Stimulated activated CD4-positive, alpha-beta T cell treated with anti-CD3 and anti-CD28 coated beads, Interleukin-15, amount 100 ng/mL, for 48 hours (primary cell): Measurements from ENCODE around the gene GPC5.
"Not testable (repeated sequence)": the region's sequence is repeated elsewhere in the genome, so short reads cannot be mapped to it uniquely, and the experiment has no call there.

Source experiments
- DNase-seq, 2 donors: peaks; one replicate each; pipeline ENCODE4 v3.0.0-alpha.2; 2020; ENCODE audit warnings: low read depth in 2 of 2

Gene GPC5

DNA sequence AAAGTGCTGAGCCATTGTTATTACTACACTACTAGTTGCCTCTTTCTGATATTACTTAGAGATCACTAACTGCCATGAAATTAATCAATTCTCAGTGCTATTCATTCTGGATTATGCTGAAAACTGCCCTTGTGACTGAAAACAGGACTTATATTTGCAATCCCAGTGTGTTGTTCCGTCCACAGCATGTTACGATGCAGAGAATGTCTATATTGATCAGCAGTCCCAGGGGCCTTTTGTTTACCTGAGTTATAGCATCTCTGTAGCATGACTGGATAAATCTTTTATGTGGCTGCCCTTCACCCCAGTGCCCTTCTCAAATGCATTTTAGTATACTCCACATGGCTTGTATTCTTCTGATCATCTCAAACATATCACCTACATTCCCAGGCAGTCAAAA, 251.0 kb downstream of the GPC5 start:
- DNase-seq = no peak

DNA sequence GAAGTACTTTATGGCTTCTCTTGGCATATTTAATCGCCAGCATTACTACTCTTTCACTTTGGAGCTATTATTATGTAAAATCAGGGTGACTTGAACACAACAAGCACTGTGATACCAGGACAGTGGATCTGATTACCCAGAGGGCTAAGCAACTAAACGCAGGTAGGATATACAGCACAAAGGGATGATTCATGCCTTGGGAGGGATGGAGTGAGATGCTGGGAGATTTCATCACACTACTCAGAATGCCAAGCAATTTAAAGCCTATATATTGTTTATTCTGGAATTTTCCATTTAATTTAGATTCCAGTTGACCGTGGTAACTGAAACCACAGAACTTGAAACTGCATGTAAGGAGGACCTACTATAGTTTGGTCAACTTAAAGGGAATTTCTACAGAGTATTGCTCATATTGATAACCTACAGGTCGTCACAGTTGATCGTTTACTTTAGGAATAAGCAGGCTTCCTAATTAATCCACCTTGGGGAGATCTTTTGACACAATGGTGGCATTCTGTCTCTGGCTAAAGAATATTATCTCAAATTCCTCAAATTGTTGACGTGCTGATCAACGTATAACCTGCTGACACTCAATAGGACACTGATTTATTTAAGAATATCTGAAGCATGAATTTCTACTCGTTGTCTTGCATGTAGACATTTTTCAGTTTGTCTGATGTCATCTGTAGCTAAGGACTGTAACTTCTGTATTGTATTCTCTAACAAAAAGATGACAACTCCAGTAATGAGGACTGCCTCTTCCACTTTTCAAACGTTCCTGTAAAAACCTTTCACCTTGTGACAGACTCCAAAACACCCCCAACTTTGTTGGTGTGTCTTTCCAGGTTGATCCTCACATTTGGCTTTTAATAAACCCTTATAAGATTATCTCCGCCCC, 254.2 kb downstream of the GPC5 start:
- no peak for DNase-seq

DNA sequence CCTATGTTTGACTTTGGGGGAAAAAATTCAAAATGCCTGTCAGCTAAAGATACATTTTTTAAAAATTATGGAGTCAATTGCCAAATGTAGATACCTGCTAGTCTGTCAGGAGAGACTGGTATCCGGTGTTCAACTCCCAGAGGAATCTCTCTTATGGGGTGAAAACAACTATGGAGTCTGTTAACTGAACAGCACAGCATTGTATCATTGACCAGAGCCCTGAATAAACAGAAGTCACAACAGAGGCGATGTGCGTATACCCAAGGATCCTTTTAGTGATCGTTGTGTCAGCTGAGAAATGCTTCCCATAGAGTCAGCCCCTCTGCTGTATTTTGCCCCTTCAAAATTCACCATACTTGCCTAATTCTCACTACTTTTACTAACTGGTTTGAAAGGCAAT, 257.3 kb downstream of the GPC5 start:
- no peak for DNase-seq

DNA sequence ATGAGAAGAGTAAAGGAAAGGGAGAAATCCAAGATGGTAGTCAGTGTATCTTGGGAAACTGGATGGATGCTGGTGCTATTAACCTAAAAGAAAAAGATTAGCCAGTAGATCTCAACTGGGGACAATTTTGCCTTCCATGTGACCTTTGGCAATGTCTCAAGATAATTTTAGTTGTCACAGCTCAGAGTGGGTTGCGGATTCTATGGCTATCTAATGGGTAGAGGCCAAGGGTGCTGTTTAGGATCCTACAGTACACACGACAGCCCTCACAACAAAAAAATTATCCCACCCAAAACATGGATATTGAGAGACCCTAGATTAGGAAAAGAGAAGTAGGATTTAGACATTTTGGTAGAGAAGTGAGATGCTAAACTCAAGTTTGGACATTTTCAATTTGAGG, 258.9 kb downstream of the GPC5 start:
- DNase-seq = no peak

DNA sequence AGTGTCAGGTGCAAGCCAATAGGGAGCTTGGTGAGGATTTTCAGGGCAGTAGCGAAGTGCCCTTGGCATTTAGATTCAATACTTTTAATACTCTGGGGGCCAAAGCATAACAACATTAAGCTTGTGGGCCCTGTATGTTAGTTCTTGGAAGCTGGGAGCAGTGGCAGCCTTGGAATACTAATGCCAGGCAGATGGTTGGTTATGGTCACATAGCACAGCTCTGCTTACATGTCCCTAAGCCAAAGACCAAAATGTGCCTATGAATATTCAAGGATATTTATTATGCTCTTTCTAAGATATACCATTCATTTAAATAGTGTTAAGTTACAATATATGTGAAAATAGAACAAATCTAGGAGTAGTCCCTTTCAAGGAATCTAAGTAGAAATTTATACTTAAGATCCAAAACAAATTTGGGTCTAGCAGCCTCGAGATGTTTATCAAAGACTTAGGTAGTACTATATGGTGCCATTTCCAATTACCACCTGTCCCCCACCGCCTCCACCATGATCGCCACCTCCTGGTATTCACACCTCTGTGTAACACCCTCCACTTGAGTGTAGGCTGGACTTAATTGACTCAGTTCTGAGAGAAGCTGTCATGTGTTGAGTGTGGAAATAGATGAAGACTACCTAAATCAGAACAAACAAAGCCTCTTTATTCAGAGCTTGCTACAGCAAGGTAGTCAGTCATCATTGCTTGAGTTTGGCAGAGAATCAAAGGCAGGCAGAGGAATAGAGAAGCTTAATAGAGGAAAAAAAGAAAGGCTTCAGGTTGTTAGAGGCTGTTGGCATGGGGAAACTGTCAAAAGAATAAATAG, 261.0 kb downstream of the GPC5 start:
- no peak for DNase-seq

DNA sequence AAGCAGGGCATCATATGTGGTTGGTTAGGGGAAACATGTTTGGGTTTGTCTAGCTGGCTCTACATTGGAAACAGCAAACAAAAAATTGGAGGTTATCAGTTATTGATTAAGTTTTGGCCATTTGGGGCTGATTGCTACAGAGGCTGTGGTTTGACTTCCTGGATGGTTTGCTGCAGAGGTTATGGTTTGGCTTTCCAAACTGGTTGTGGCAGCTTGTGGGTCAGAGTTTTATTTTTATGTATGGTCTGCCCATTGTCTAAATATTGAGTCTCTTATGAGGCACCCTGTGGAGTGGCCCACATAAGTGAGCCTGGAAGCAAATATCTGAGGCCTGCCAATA, 261.6 kb downstream of the GPC5 start:
- no peak for DNase-seq

DNA sequence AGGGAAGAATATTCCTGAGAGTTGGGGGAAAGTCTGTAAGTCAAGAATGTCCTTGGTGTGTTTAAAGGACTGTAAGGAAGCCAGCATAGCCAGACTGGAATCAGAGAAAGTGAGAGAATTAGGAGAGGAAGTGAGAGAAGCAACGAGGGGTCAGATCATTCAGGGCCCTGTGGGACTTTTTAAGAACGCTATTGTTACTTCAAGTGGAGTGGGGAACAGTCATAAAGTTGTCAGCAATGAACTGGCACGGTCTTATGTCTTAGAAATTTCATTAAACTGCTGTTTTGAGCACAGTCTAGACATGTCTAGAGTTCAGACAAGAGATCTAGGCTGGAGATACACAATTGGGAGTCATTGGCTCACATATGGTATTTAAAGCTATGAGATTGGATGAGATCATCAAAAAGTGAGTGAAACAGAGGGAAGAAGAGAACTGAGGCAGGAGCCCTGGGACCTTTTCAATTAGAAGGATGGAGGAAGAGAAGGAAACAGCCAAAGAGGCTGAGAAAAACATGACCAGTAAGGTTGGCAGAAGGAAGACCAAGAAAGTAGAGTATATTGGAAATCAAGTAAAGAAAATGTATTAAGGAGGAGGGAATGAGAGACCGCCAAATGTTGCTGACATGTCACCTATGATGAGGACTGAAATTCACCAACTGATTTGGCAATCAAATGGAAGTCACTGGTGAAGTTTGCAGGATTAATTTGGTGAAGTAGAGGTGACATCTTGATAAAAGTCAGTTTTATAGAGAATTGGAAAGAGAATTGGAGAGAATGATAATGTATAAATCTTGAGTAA, 263.5 kb downstream of the GPC5 start:
- no peak for DNase-seq

DNA sequence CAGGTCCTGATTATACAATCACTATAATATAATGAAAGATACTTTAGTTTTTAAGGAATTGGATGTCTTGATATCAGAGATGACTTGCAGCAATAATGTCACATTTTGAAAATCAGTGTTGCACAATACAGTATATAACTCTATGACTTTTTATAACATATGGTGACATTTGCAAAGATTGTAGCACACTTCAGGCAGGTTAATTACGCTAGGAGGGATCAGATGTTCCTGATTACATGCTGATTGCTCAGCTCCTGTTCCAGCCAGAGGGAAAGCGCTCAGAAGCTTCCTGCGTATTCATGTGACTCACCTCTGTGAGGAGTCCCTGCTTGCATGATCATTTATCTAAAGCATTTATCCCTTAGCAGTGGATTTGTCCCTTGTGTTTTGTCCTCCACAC, 265.6 kb downstream of the GPC5 start:
- DNase-seq = no peak

DNA sequence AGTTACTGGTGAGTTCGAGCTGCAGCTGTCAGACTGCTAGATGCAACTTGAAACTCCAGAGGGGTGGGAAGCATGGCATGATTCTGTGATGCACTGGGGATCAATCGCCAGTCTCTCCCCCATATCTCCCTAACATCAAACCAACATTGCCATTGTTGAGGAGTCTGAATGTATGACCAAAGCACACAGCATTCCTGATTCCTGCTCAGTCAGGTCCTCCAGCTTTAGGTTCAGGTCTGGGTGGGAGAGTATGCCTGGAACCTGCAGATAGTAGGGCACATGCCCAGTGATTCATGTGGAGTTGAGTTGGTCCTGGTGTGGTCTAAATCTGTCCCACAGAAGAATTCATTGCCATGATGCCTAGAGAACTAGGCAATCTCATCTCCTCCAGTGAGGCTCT, 269.1 kb downstream of the GPC5 start:
- no peak for DNase-seq

DNA sequence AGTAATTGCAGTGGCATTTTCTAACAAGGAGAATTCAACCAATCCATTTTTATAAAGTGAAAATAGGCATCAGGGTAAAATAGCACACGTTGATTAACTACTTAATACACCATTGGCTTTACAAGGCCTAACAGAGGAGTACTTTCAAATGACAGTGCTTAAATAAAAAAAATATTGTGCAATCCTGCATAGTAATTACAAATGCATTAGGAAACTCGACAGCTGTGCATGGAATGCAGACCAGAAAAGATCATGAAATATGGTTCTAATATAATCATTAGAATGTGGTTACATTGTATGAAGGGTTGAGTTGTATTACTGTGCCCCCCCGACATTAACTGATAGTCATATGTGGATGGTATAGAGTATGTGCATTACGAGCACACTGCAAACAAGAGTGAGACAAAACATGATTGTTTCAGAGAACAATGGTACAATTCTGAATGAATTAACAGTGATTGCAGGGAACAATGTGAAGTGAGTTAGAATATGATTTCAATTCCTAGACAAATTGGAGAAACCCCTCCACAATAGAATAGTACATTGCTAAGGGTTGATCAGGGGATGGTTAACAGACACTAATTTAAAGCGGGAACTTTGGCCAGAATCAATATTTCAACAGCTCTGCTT, 270.6 kb downstream of the GPC5 start:
- DNase-seq = no peak

DNA sequence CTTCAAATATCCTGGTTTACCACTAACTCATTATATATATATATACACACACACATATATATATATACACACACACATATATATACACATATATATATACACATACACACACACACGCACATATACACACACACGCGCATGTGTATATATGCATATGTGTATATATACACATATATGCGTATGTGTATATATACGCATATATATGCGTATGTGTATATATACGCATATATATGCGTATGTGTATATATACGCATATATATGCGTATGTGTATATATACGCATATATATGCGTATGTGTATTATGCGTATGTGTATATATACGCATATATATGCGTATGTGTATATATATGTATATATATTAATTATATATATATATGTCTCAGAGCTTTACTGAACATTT, 275.9 kb downstream of the GPC5 start:
- not testable (repeated sequence) for DNase-seq

DNA sequence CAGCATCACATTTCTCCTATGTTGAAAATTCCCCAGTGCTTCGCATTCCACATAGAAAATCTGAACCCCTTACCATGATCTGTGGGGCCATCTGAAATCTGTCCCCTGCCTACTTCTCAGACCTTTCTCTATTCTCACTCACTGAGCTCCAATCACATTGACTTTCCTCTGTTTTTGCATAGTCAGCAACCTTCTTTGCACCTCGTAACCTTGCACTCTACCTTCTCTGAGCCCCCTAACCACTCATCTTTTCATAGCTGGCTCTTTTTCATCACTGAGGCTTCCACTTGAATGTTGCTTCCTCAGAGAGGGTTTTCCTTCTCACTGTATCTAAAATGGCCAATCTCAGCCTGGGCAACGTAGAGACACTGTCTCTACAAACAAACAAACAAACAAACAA, 286.3 kb downstream of the GPC5 start:
- no peak for DNase-seq

DNA sequence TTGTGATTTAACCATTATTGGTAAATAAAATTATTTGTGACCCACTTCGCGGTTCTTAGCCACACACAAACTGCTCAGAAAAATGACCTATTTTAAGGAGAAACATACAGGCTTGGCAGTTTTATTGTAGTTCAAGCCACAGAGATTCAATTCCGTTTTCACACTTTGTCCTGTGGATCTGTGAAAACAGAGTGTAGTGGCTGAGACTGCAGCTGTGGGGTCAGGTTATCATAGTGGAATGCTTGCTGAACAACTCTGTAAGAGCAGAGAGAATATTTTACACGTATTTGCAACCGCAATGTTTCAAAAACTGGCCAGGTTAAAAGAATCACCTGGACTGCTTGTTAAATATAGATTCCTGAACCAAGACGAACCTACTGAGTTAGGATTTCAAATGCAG, 292.5 kb downstream of the GPC5 start:
- no peak for DNase-seq

DNA sequence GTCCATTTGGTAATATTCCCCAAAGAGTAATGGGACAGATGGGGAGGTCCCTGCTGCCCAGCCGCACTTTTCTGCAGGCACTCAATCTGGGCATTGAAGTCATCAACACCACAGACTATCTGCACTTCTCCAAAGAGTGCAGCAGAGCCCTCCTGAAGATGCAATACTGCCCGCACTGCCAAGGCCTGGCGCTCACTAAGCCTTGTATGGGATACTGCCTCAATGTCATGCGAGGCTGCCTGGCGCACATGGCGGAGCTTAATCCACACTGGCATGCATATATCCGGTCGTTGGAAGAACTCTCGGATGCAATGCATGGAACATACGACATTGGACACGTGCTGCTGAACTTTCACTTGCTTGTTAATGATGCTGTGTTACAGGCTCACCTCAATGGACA, 295.0 kb downstream of the GPC5 start:
- DNase-seq = no peak

DNA sequence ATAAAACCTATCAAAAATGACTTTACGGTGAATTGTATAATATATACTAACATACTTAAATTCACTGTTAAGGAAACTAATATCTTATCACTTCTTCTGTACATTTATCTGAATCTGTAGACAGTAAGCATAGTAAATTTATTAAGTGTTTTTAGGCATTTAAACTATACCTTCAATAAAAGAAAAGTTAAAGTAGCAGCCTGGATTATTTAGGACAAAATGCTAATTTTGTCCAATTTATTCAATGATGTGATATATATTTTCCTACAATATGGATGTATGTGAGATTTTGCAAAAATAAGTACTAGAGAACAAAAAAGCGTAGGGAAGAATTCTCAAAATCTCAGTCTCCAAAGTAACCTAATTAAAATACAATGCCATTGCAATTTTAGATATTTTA, 299.9 kb downstream of the GPC5 start:
- DNase-seq = no peak

DNA sequence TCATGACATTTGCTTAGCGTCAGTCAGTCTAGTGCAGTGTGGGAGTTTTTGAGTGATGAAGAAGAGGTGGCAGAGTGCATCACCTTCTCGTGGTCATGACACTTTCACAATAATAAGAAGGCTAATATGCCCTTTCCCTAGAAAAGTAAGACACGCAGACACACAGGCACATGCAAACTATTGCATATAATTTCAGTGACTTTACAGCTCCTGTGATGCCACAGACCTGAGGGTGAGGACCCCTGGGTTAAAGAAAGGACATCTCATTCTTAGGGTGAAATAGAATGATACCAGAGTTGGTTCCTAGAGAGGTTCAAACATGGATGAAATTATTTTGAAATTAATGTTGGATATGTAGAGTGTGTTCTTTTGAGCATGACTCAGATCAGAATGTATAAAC, 300.3 kb downstream of the GPC5 start:
- no peak for DNase-seq

DNA sequence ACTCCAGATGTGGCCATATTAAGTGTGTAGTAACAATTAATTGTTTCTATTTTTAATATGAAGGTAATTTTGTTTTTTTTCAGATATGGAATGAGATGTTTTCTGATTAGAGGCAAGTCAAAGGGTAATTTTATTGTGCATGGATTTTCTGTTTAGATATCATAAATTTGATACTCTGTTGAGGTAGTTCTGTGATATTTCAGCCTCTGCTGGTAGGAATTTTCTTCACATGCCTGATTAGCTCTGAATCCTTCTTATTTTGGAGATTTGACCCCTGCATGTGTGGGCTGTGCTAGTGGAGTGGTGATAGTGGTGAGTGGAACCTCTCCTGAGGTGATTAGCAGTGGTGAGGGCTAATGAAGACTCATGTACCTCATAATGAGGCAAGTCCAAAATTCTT, 301.4 kb downstream of the GPC5 start:
- no peak for DNase-seq

DNA sequence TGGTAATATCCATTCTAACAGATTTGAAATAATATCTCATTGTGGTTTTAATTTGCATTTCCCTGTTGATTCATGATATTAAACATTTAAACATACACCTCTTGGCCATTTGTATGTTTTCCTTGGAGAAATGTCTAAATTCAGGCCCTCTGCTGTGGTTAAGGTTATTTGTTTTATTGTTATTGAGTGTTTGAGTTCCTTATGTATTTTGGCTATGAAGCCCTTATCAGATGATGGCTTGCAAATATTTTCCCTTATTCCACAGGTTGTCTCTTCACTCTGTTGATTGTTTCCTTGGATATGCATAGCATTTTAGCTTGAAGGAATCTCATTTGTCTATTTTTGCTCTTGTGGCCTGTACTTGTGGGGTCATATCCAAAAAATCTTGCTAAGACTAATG, 303.6 kb downstream of the GPC5 start:
- DNase-seq = no peak

DNA sequence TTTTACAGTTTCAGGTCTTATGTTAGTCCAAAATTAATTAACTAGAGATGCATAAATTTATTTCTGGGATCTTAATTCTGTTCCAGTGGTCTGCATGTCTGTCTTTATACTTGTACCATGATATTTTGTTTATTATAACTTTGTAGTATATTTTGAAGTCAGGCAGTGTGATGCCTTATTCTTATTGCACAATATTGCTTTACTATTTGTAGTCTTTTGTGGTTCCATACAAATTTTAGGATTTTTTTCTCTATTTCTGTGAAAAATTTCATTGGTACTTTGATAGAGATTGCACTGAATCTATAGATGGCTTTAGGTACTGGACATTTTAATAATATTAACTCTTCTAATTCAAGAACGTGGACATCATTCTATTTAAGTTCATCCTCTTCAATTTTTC, 304.0 kb downstream of the GPC5 start:
- DNase-seq = no peak

DNA sequence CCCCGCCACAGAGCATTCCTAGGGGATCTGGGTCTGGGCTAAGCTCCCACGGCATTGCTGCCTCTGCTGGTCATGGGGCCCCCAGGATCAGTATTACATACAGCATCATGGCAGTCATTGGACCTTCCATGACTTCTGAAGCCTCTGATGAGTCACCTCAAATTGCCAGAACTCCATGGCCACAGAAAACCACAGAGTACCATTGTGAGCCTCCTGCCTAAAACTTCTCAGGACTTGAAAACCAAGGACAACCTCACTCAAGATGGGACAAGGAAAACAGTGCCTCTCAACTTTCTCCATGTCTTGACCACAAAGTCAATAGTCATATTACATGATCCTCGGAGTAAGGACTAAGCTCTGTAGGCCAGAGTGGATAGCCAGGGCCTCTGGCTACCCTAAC, 306.0 kb downstream of the GPC5 start:
- no peak for DNase-seq

DNA sequence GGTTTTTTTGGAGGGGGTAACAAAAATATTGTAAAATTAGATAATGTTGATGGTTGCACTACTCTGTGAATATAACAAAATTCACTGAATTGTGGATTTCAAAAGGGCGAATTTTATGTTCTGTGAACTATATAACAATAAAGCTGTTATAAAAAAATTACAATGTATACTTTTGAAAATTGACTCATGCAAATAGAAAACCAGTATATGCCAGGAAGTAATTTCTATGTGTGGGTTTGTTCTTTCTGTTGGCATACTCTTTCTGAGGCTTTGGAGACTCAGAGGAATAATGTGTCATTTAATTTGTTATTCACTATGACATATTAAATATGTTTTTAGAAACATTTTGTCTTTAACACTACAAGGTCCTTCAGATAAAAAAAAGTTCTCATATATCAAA, 310.1 kb downstream of the GPC5 start:
- no peak for DNase-seq

DNA sequence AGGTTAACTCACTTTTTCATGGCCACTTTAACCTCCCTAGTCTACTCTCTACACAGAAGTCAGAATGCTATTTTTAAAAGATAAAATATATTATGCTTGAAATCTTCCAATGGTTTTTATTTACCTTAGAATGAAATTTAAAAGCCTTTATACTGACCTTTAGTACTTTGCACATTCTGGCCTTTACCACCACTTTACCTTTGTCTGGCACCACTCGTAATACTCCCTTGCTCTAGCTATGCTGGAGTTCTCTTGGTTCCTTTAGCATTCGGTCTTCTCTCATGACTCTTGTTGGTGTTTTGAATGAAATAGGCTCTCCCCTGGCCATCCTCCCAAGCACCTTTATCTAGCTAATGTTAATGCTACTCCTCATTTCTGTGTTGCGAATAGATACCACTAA, 310.8 kb downstream of the GPC5 start:
- DNase-seq = no peak
